Activated CD4-positive, alpha-beta T cell treated with anti-CD3 and anti-CD28 coated beads, Interleukin-2, amount 50 U/mL, for 1 hour (primary cell): ENCODE measurements around the gene KIAA0753.
"Not testable (repeated sequence)": the region's sequence is repeated elsewhere in the genome, so short reads cannot be mapped to it uniquely, and the experiment has no call there.

Experiments used
- DNase-seq: peaks from one replicate; pipeline ENCODE4 v3.0.0-alpha.2; 2020

The KIAA0753 gene

DNA sequence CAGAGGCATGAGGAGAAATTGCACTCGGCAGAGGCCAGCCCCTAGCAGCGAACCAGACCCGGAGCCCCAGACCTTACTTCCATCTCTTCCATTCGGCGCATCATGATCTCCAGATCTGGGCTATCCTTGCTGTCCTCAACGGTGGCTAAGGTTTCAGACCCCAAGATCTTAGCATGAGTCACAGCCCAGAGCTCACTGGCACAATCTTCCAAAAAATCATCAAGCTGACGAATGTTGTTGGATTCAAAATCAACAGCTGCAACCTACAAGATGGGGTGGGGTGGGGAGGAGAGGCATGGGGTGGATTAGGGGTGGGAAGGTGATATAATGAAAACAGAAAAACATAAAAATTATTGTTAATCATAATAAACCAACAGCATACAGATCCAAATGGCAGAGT is 44.4 kb downstream of the KIAA0753 start:
- no peak for DNase-seq

DNA sequence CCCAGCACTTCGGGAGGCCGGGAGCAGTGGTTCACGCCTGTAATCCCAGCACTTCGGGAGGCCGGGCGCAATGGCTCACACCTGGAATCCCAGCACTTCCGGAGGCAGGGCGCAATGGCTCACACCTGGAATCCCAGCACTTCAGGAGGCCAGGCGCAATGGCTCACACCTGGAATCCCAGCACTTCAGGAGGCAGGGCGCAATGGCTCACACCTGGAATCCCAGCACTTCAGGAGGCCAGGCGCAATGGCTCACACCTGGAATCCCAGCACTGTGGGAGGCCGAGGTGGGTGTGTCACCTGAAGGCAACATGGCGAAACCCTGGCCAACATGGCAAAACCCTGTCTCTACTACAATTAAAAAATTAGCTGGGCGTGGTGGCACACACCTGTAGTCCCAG is 47.1 kb downstream of the KIAA0753 start:
- DNase-seq: not testable (repeated sequence)

DNA sequence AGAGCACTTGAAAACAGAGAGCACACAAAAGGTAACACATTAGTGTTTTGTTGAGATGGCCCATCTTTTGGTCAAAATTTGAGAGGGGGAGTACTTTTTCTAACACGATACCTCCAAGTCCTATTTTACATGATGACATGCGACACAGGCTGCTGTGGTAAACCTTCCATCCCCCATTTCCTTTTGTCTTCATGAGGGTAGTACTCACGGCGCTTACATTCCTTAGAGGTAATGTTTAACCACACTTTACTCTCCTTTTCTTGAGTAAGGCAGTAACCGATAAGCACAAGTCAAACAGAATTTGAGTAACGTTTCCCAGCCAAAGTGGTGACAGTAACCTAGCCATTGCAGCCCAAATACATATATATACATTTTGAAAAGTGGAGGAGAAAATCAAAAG is 48.3 kb downstream of the KIAA0753 start:
- DNase-seq: no peak

DNA sequence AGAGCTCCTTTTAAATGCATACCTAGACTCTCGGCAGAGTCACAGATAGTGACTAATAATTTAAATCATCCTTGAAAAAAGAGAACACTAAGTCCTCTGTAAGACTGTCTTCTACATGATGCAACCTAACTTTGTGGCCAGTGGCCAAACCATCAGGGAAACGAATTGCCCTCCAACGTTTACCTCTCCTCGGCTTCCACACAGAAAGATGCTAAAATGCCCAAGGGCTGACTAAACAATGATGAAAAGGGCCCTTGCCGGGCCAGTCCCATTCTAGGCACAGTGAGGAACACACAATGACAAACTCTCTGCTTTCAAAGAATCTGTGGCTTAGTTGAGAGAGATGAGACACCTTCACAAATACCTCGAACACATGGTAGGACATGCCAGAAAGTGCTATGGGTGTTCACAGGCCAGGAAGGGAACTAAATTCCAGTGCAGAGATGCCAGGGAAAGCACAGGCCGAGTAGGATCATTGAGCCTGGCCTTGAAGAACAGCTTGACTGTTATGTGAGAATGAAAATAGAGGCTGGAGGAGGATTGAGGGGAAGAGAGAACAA is 48.8 kb downstream of the KIAA0753 start:
- no peak for DNase-seq

DNA sequence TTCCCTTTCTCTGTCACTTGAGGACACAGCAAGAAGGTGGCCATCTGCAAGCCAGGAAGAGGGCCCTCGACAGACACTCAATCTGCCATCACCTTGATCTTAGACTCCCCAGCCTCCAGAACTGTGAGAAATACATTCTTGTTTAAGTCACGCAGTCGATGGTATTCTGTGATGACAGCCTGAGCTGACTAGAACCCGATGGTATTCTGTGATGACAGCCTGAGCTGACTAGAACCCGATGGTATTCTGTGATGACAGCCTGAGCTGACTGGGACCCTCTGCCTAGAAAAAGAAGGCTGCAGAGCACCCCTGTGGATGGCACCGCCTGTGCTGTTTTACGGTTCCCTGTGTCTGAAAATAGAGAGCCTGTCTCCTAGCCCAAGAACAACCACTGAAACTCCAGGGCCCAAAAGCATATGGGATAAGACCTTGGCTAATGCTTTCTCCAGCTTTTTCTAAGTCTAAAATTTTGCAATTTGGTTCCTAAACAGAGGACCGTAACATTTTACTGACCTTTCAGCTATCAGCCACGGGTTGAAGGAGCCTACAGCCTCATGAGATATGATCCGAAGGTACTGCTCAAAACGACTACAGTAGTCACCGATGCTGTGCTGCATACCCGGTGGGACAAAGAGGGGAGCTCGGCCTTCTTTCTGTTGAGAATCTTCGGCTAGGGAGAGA is 51.1 kb downstream of the KIAA0753 start:
- no peak for DNase-seq

DNA sequence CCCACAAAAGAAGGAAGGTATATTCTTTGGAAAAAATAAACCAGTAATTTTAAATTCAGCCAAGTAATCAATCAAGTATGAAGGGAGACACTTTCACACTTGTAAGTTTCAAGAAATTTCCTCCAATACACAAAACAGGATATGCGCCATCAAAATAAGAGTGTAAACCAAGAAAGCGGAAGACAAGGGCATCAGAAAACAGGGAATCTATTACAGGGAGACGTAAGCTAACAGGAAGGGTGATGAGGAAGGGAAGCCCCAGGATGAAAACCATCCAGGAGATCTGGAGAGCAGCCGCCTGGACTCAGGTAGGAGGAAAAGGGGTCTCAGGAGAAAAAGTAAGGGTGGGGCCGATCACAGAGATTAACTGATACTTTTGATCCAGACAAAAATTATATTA is 52.3 kb downstream of the KIAA0753 start:
- DNase-seq: no peak

DNA sequence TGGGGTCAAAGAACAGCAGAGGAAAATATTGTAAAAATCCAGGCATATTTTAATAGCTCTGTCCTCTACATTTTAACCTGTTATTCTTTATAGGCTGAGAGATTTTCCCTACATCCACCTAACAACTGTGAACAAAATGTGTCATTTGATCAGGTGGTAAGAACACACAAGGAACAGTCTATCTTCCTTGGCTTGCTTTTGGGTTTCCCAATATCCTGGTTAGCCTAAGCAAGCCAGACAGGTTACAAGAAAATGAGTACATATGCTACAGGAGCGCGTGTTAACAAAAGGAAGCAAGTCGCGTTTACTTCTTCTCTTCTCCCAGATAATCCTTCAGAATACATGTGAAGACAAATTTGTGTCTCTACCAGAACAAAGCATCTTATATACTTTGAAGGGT is 53.2 kb downstream of the KIAA0753 start:
- DNase-seq: no peak

DNA sequence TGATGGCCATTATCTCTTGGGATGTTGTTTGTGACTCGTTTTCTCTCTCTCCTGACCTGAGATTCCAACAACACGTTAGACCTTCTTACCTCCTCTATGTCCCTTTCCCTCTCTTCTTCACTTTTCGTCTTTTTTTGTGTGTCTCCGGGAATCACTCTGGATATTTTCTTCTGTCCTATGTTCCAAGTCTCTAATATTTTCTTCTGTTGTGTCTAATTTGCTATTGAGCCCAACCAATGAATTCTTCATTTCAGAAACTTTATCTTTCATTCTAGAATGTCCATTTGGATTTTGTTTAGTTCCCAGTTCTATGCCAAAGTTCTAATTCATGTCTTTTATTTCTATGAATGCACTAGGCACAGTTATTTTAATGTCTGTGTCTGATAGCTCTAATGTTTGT is 57.1 kb downstream of the KIAA0753 start:
- no peak for DNase-seq

DNA sequence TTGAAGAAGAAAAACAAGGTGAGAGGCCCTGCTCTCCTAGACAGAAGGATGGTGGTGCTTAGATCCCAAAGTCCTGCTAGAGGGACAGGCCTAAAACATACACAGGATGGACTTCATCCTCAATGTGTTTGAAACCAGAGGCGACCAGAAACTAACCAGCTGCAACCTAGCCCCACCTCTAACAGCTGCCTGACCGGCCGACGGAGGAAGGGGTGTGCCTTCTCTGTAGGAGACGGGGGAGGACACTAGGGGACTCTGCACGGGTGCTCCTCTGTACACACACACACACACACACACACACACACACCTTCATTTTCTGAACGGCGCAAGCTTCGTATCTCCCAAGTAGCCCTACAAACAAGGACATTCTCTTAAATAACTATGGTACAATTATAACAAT is 59.9 kb downstream of the KIAA0753 start:
- no peak for DNase-seq

DNA sequence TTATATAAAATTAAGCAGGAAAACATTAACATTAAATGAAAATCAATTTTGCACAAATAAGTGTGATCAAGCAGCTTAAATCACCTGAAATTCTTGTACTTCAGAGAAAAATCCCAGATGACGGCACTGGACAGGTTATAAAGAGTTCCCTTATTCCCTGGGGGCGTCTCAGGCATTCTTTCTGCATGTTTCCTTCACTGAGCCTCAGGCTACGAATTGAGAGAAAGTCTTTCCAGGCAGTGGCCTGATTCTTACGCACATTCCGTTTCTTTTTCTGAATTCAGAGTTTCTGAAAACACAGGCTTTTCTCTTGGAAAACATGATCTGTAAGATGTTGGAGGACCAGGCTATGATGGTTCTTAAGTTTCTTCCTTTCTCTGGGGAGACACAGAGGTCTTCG is 62.0 kb downstream of the KIAA0753 start:
- DNase-seq: no peak

DNA sequence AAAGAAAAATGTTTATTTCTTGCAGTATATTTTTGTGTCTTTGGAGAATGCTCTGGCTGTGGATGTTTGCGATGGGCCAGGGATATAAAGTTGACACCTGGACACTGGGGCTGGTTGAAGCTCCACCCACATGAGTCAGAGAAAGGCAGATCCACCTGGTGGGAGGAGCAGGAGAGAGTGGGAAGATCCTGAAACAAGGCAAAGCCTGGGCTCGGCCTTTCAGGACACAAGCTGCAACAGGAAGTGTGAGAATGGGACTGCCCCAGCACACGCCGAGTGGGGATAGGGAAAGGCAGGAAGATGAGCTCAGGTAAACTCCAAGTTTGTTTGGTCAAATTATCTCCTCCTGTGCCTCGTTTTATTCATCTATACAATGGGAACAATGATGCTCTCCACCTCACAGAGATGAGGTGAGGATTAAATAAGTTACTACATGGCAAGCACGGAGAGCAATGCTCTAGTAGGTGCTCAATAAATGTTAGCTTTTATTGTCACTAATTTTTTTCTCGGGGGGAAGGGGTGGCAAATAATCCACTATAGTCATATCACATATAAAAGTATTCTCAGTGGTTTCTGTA is 62.7 kb downstream of the KIAA0753 start:
- no peak for DNase-seq

DNA sequence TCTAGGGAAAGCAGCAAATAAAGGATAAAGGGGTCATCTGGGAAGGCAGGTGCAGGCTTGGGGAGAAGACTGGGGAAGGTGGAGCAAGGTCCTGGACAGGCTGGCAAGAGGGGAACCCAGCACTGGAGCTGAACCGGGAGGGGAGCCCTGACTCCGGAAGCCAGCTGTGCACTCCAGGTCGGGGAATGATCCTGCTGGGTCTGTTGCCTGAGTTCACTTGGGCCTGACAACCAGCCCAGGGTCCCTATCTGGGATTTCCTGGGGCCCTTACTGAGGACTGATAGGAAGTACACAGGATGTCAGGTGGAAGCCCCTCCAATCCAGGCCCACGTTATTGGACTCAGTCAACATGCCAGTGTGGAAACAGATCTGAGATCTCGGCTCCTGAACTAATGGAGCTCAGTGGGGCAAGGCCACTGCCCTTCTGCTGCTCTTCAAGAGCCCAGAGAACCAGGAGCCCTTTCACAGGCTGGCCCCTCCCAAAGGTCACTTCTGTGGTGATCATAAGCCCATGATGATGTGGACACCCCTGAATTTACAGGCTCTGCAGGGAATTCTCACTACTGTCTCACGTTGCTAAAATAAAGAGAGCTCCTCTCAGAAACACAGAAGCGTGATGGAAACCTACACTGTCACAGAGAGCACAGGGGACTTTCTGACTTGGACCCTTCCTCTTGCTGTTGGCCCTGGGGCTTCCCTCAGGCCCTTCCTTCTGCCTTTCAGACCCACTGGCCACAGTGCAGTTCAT is 64.3 kb downstream of the KIAA0753 start:
- no peak for DNase-seq

DNA sequence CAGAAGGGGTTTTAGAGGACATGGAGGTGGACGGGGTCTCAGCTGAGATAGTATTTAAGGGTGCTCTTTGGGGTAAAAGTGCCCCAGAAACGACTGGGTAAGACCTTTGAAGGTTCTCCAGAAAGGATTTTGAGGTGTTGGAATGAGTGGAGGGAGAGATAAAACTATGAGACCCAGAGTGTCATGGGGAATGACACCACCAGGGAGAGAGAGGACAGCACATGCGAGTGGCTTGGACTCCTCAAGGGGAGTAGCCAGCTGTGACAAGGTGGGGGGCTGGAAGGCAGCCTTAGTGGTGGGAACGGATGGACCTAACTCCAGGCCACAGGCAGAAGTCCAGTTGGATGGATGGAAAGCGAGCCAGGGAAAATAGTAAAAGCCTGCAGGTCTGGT is 64.9 kb downstream of the KIAA0753 start:
- DNase-seq: no peak

DNA sequence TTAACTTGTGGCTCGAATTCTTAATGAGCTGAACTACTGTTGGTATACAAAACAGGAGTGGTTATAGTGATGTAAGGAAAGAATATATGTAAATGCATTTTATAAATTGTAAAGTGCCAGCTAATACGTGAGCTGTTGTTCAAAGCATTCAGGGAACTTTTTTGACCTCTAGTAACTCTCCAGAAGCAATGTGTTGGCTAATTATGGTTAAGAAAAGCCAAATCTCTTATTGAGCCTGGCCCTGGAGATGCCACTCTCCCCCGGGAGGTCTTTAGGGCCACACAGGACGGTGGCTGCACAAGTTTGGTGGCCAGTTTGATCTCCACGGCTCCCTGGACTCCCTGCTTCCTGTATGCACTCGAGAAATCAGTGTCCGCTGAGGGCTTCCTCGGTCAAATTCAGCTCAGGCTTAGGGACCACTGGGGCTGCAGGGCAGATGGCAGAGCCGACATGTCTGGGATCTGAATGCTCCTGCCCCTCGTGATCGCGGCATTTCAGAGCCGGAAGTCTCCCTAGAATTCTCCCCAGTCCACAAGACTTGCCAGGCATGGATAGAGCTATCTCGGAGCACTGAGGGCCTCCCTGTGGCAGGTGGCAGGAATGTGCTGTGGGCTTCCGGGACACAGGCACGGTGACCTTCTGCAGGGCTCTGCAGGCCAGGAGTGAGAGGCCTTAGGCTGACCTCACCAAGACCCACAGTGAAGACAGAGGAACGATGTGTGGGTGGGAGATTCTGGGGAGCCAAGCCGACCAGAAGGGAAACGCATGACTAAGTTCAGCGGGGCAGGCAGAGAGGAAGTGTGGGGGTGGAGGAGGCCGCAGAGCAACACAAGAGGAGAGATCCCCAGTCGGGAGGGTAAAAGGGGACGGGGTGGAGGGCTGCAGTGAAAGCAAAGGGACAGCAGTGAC is 65.6 kb downstream of the KIAA0753 start:
- no peak for DNase-seq

DNA sequence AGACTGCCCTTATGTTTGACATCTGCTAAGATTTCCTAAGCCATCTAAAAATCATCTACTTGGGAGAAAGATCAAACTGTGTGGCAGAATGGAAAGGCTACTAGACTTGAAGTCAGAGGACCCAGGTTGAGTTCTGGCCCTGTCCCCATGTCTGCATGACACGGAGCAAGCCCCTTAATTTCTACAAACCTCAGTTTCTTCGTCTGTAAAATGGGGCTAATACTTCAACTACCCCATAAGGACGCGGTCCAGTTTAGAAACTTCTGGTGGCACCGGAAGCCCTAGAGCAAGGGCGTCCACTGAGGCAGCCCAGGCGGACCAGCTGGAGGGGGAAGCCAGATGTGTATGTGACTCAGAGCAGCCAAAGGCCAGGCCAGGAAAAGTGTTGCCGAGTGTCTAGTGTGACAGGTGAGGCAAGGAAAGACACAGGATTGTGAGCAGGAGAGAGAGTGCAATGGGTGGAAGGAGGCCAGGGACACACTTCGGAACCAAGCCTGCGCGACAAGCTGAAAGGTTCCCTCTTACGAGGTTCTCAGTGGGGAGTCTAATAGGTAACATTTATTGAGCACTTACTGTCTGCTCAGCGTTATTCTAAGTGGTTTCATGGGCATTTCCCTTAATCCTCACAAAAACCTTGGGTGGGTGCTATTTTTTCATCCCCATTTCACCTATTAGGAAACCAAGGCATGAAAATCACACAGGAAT is 66.4 kb downstream of the KIAA0753 start:
- no peak for DNase-seq

DNA sequence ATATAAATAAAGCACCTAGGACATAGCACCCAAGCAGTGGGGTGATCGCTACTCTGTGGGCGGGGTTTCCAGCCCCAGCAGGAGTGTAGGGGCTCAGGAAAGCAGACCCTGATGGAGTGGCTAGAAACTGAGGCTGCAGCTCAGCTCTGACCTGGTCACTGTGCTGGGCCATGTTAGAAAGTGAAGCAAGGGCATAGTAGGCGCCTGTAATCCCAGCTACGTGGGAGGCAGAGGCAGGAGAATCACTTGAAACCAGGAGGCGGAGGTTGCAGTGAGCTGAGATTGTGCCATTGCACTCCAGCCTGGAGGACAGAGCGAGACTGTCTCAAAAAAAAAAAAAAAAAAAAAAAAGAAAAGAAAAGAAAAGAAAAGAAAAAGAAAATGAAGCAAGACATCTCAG is 67.0 kb downstream of the KIAA0753 start:
- DNase-seq: not testable (repeated sequence)

DNA sequence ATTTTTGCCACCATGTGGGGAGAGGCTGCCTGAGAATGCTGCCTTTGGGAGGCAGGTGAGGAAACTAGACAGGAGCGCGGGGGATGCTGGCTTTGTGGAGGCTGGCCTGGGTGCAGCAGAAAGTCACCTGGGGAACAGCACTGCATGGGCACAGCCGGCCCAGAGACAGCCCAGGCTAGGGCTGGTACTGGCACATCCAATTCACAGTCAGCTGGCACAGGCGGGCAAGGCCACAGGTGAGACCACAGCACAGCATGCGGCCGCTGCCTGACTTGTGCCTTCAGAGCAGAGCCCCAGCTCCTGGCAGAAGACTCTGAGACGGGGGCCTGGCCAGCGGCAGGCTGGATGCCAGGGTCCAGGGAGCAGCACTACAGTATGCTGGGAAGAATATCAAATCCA is 67.5 kb downstream of the KIAA0753 start:
- DNase-seq: no peak

DNA sequence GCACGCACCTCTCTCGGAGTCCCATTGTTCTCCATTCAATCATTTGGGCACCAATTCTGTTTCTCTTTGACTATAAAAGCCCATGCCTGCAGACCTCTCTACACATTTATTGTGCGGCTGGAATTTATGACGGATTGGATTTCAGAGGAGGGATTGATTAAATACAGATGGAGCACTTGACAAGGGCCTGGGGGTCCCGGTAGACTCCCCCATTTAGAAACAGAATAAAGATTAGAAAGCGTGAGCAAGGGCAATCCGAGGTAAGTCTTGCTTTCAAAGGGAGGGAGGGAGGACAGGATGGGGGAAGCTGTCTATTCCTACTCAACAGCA is 69.1 kb downstream of the KIAA0753 start:
- DNase-seq: no peak

DNA sequence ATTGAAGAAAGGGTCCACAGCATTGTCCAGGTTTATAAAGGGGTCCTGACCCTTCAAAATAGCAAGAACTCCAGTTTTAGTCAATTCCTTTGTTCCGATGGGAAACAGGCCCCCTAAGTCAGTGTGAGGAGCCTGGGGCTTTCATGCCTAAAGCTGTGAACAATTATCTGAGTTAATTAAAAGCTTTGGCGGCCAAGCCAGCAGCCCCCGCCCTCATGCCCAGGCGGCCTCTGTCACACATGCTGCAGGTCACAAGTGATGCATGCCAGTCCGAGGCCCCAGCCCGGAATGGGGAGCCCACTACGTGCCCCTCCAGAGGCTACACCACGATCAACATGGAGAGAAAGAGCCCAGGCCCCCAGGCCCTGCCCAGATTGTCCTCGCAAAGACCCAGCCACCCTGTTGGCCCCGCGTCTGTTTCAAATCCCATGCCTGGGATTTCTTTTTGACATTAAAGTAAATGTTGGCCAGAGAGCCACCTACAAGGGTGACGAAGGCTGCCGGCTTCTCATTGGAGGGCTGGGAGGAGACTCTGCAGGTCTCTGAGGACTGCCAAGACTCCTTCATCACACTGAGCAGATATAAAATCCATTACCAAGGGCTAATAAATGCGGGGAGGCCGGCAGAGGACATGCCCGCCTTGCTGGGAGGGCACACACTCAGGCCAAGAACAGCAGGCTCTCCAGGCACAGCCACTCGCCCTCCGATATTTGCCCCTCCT is 69.6 kb downstream of the KIAA0753 start:
- no peak for DNase-seq

DNA sequence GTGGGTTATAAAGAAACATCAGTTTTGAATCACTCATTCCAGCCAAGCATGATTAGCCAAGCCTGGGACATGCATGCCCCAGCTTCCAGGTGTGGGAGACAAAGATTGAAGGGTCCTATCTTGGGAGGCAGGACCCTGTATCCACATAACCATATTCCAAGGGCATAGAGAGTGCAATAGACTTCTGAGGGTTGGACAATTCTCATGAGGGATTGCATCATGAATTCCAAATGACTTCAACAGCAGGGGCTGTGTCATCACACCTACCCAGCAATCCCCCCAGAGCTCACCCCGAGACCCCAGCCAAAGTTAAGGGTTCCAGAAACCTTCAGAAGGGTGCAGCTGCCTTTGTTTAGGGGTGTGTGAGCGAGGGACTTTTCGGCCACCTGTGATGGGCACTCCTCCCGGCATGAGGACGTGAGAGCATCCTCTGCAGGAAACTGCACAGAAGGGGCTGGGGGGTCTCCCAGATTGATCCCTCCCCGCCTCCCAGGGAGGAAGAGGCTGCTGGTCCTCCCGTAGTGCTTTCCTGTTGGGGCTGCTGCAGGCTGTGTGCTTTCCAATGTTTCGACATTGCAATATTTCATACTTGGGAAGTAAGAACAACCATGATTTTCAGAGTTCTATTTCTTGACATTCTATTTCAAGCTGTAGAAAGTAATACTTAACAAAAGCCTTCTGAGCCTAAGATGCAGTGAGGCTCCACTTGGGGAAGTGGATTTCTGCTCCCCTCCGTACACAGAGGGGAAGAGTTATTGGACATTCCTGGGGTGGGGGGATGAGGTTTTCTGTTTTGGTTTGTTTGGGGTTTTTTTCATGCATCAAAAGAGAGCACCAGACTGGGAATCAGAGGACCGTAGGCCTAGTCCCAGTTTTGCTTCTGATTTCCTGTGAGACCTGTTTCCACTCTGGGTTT is 70.9 kb downstream of the KIAA0753 start:
- DNase-seq: no peak
